Measurements from ENCODE around the gene TMEM140.

The TMEM140 gene

GRCh38 chr7:135160858-135161653, 13.2 kb downstream of the TMEM140 start:
- H3K4me2 ChIP-seq (ENCODE audit: low read depth, low read length), result peak overlapping the region; percentile 70

GRCh38 chr7:135161669-135162068, 13.8 kb downstream of the TMEM140 start:
- peaks cover 46% of the 10 kb centered on the region for H3K4me1 ChIP-seq (ENCODE audit: low read length)
- H3K36me3 ChIP-seq (replicated peaks; ENCODE audit: insufficient read depth, low read length), result peaks cover 12% of the 10 kb centered on the region; the same call in 1 of the 2 replicates
- H2AFZ ChIP-seq (ENCODE audit: low read length), result no peak overlapping the region
- no peaks in the 10 kb centered on the region for H3K9me3 ChIP-seq (replicated peaks; ENCODE audit: insufficient read depth, low read length)
- peaks cover 76% of the 10 kb centered on the region for H3K79me2 ChIP-seq (ENCODE audit: low read length)
- H3K4me3 ChIP-seq (ENCODE audit: low read length), result no peak overlapping the region
- H3K9me2 ChIP-seq (replicated peaks; ENCODE audit: insufficient read depth, low read length), result no peaks in the 10 kb centered on the region
- no peak overlapping the region for H3K9ac ChIP-seq (ENCODE audit: low read length)
- H3K4me2 ChIP-seq (ENCODE audit: low read depth, low read length), result no peak overlapping the region
- TF ChIP-seq EZH2phosphoT487 (IDR thresholded peaks at IDR 0.05; ENCODE audit: low read length) (no peak), EZH2 (optimal IDR thresholded peaks at IDR 0.05; ENCODE audit: low read depth, low read length) (no peak), CTCF (IDR thresholded peaks at IDR 0.05; ENCODE audit: low read length) (no peak)
- no peak for DNase-seq
- H3F3A ChIP-seq (ENCODE audit: insufficient read depth, low read length), result peaks cover 18% of the 10 kb centered on the region
- no peak overlapping the region for H3K27ac ChIP-seq (ENCODE audit: low read length)
- H3K27me3 ChIP-seq (replicated peaks; ENCODE audit: insufficient read depth, low read length), result no peaks in the 10 kb centered on the region
- no peaks in the 10 kb centered on the region for H4K20me1 ChIP-seq (ENCODE audit: insufficient read depth, low read length)

More at GRCh38 chr7:135160858-135161653, 13.2 kb downstream of the TMEM140 start:
- no peak for TF ChIP-seq EZH2phosphoT487 (IDR thresholded peaks at IDR 0.05; ENCODE audit: low read length)
- peak overlapping the region; percentile 86 for H3K27ac ChIP-seq (ENCODE audit: low read length)
- H3F3A ChIP-seq (ENCODE audit: insufficient read depth, low read length), result peaks cover 18% of the 10 kb centered on the region
- H3K27me3 ChIP-seq (replicated peaks; ENCODE audit: insufficient read depth, low read length), result no peaks in the 10 kb centered on the region
- peaks cover 6% of the 10 kb centered on the region; the same call in 1 of the 2 replicates for H3K36me3 ChIP-seq (replicated peaks; ENCODE audit: insufficient read depth, low read length)
- H4K20me1 ChIP-seq (ENCODE audit: insufficient read depth, low read length), result no peaks in the 10 kb centered on the region
- 0 out of 2 replicates have a peak overlapping the region, but pooled peaks have one; percentile 21 for H3K4me3 ChIP-seq (ENCODE audit: low read length)
- H3K9ac ChIP-seq (ENCODE audit: low read length), result peak overlapping the region; percentile 30; the same call in 1 of the 2 replicates
- no peaks in the 10 kb centered on the region for H3K9me3 ChIP-seq (replicated peaks; ENCODE audit: insufficient read depth, low read length)
- H3K79me2 ChIP-seq (ENCODE audit: low read length), result peaks cover 76% of the 10 kb centered on the region
- no peak for DNase-seq
- H2AFZ ChIP-seq (ENCODE audit: low read length), result no peak overlapping the region
- peaks cover 46% of the 10 kb centered on the region for H3K4me1 ChIP-seq (ENCODE audit: low read length)
- H3K9me2 ChIP-seq (replicated peaks; ENCODE audit: insufficient read depth, low read length), result no peaks in the 10 kb centered on the region

GRCh38 chr7:135162382-135163001, 14.6 kb downstream of the TMEM140 start:
- Histone ChIP-seq H3K27me3 (replicated peaks; ENCODE audit: insufficient read depth, low read length) (no peaks in the 10 kb centered on the region), H3K79me2 (ENCODE audit: low read length) (peaks cover 76% of the 10 kb centered on the region), H3K9ac (ENCODE audit: low read length) (no peak overlapping the region), H3K36me3 (replicated peaks; ENCODE audit: insufficient read depth, low read length) (peaks cover 20% of the 10 kb centered on the region; the same call in 1 of the 2 replicates), H3K9me2 (replicated peaks; ENCODE audit: insufficient read depth, low read length) (no peaks in the 10 kb centered on the region), H3K27ac (ENCODE audit: low read length) (no peak overlapping the region), H3K9me3 (replicated peaks; ENCODE audit: insufficient read depth, low read length) (no peaks in the 10 kb centered on the region), H3K4me1 (ENCODE audit: low read length) (peaks cover 45% of the 10 kb centered on the region), H4K20me1 (ENCODE audit: insufficient read depth, low read length) (no peaks in the 10 kb centered on the region), H3K4me3 (ENCODE audit: low read length) (no peak overlapping the region), H2AFZ (ENCODE audit: low read length) (no peak overlapping the region), H3K4me2 (ENCODE audit: low read depth, low read length) (no peak overlapping the region), H3F3A (ENCODE audit: insufficient read depth, low read length) (peaks cover 18% of the 10 kb centered on the region)
- TF ChIP-seq EZH2 (optimal IDR thresholded peaks at IDR 0.05; ENCODE audit: low read depth, low read length), result no peak
- TF ChIP-seq CTCF (IDR thresholded peaks at IDR 0.05; ENCODE audit: low read length), result no peak
- no peak for TF ChIP-seq EZH2phosphoT487 (IDR thresholded peaks at IDR 0.05; ENCODE audit: low read length)
- DNase-seq, result no peak

Data from MM.1S (cell line).